Purkinje cell (primary cell): Measurements from ENCODE around the gene SP6. TPM values are rescaled to one million over a fixed set of nuclear protein-coding genes. Genes with fewer than 3 reads are reported as not detected.

ENCODE experiments used
- polyA plus RNA-seq: library from polyadenylated mRNA; unstranded; fragments of >200 nt; fragmentation: Nextera tagmentation; gene quantifications from 2 replicates; pipeline ENCODE4 v1.2.1, GENCODE V29; 2014

Gene SP6
- polyA plus RNA-seq = not detected in 2 replicates

GRCh38 chr17:47850692-47851573 lies at the start of gene SP6:
SP6 (minus strand) TSS chr17:47851163; CDS start chr17:47848429, 2,734 bp downstream.

DNA sequence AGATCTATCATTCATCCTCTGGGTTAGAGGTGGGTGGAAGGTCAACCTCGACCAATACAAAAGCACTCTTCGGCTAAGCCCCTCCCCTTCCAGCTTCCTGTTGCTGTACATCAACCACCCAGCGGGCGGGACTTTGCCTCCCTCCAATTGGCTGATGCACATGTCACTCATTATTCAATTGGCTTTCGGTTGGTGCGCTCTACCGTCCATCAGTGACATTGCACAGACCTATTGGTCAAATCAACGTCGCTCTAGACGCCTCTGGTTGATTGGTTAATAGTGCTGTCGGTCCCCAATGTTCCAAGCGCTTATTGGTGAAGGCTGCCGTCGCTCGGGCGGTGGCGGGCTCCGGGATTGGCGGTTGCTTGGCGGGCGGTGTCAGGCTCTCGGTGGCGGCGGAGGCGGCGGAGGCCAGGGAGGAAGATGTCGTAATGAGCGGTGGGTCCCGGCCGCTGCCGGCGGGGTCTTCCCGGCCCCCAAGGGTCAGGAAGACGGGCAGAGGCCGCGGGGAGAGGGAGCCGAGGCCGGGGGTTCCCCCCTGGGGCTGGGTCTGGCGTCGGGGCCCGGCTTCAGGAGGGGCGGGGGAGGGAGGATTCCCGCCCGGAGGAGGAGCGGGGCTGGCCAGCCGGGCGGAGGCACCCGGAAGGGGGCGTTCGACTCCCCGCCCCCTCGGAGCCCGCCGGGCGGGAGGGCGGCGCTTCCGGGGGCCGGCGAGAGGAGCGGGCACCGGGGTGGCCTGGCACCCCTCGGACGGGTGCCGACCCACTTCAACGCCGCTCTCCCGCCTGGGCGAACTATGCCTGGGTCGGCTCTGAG lies 45.1 kb upstream of the SP6 start, which contains the start of gene SP2:
TSS of gene SP2 (plus strand) at position 381 of the 816 bp plus-strand sequence. CDS start at position 432, 51 bp downstream.

DNA sequence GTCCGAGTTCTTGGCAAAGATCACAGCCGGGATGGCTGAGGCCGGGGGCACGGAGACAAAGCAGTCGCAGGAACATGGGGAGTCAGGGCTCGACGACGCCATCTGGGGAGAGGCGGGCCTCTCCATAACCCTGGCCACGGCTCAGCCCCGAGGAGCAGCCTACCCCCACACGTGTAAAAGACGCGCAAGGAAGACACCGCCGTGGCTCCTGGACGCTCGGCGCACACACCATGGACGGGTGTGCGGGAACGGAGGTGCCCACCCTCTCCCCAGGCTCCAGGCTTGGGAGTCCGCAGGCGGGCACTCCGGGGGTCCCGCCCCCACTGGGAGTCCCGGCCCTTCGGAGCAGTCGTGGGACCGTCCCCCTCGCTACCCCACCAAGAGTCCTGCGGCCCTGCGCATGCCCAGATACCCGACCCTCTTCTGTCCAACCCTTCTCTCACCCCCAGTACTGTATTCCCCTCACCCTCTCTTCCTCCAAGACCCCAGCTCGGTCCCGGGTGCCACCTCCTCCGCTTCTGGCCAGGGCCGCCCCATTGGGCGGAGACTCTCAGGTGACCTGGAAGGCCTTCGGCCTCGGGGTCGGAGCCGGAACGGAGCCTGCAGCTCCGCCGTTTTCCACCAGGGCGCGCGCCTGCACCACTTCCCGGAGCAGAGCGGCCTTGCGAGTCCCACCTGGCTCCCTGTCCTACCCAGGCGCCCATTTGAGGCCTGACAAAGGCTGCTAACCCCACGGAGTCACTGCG lies 10.0 kb downstream of the SP6 start, which contains the start of gene SCRN2:
TSS of gene SCRN2 (minus strand) at position 532 of the 746 bp plus-strand sequence. CDS start at position 102, 430 bp downstream.

GRCh38 chr17:47831003-47831933 lies 19.7 kb downstream of the SP6 start, which contains the start of the genes LRRC46 and MRPL10:
LRRC46 (plus strand) TSS chr17:47831670; CDS start chr17:47831990, 320 bp downstream.
MRPL10 (minus strand) TSS chr17:47831541; CDS start chr17:47831511, 30 bp downstream.

DNA sequence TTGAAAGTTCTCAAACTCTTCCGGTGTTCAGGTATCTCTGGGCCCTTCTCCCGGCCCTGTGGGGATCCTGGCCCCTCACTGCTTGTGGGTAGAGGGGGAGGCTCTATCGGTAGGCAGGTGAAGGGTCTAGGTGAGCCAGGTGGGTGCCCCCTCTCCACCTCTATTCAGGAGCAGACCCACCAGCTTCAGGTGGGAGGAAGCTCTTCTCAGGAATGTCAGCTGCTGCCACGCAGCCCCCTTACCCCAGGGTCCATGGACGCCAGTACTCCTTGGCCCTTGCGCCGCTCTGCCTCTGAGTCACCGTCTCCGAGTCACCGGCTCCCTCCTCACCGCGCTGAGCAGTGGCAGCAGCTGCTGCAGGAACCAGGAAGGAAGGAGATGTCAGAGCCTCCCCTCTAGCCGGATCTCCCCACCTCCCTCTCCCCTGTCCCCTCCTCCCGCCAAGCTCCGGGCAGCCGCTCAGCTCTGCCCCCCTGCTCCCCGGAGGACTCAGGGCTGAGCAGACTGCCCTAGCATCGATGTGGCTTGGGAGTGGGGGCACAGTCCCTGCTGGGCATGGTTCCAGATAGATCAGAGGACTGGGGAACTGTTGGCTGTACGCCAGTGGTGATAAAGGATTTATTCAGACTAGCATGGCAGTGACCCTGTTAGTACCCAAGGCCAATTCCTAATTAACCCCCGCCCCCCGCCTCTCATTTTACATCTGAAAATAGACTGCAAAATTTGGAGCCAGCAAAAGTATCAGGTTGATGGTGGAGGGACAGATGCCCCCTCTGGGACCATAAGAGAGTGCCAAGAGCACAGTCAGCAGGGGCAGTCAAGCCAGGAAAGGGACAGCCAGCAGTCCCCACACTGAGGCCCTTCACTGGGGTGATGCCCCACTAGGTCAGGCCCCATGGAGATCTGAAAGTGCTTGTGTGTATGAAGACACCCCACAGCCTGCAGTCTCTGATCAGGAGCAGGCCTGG lies 29.3 kb downstream of the SP6 start, which contains the start of gene OSBPL7:
TSS of gene OSBPL7 (minus strand) at position 371 of the 968 bp plus-strand sequence. CDS start 1,516 bp downstream, outside the sequence.

Other genes starting within 250 kb of the SP6 start
- 79.4 and 84.5 TPM in 2 replicates for gene KPNB1, start 201.2 kb downstream of the SP6 start, polyA plus RNA-seq
- 2.1 TPM in 1 of 2 replicates, not detected in the other for gene TBKBP1, start 157.0 kb downstream of the SP6 start, polyA plus RNA-seq
- gene TBX21, start 117.9 kb downstream of the SP6 start, polyA plus RNA-seq = not detected in 2 replicates
- 0.67 and 0.90 TPM in 2 replicates for gene OSBPL7, start 29.4 kb downstream of the SP6 start, polyA plus RNA-seq
- 21.8 and 31.4 TPM in 2 replicates for gene MRPL10, start 19.6 kb downstream of the SP6 start, polyA plus RNA-seq
- 6.0 TPM in 1 of 2 replicates, not detected in the other for gene LRRC46, start 19.5 kb downstream of the SP6 start, polyA plus RNA-seq
- gene SCRN2, start 9.9 kb downstream of the SP6 start, polyA plus RNA-seq = 0.58 and 1.3 TPM in 2 replicates
- 2.1 and 3.0 TPM in 2 replicates for gene SP2, start 45.1 kb upstream of the SP6 start, polyA plus RNA-seq
- gene PNPO, start 90.4 kb upstream of the SP6 start, polyA plus RNA-seq = 14.7 and 43.6 TPM in 2 replicates
- not detected in 2 replicates for gene PRR15L, start 106.7 kb upstream of the SP6 start, polyA plus RNA-seq
- 26.8 and 49.8 TPM in 2 replicates for gene CDK5RAP3, start 120.0 kb upstream of the SP6 start, polyA plus RNA-seq
- gene COPZ2, start 186.6 kb upstream of the SP6 start, polyA plus RNA-seq = 3.9 TPM in 1 of 2 replicates, not detected in the other
- gene NFE2L1, start 197.2 kb upstream of the SP6 start, polyA plus RNA-seq = 24.4 and 28.8 TPM in 2 replicates